GM19452 (cell line): ENCODE measurements around the gene MPPED2.

Source experiments
- ATAC-seq: cut with Tn5 transposase; IDR thresholded peaks from one replicate; pipeline ENCODE4 v1.9.1; 2021; ENCODE audit not compliant: unreplicated experiment

The MPPED2 gene

GRCh38 chr11:30488304-30488998 is 97.7 kb downstream of the MPPED2 start:
- ATAC-seq, result no peak

GRCh38 chr11:30487200-30487898 is 98.8 kb downstream of the MPPED2 start:
- ATAC-seq, result no peak

GRCh38 chr11:30485756-30486155 is 100.4 kb downstream of the MPPED2 start:
- ATAC-seq, result no peak

GRCh38 chr11:30485222-30485621 is 100.9 kb downstream of the MPPED2 start:
- no peak for ATAC-seq

- no peak for ATAC-seq
These were observed 103.1 kb downstream of the MPPED2 start for GRCh38 chr11:30483056-30483455.

GRCh38 chr11:30481796-30482195 is 104.4 kb downstream of the MPPED2 start:
- ATAC-seq, result no peak

GRCh38 chr11:30481330-30481729 is 104.8 kb downstream of the MPPED2 start:
- no peak for ATAC-seq

GRCh38 chr11:30479899-30480298 is 106.3 kb downstream of the MPPED2 start:
- ATAC-seq, result no peak

- no peak for ATAC-seq
These were observed 107.2 kb downstream of the MPPED2 start for GRCh38 chr11:30478923-30479322.

- no peak for ATAC-seq
These were observed 109.1 kb downstream of the MPPED2 start for GRCh38 chr11:30477061-30477460.

- ATAC-seq, result no peak
These were observed 111.8 kb downstream of the MPPED2 start for GRCh38 chr11:30474151-30474954.

GRCh38 chr11:30471244-30471643 is 114.9 kb downstream of the MPPED2 start:
- ATAC-seq, result no peak

GRCh38 chr11:30468881-30469280 is 117.3 kb downstream of the MPPED2 start:
- no peak for ATAC-seq

GRCh38 chr11:30467176-30467575 is 119.0 kb downstream of the MPPED2 start:
- ATAC-seq, result no peak

- no peak for ATAC-seq
These were observed 120.5 kb downstream of the MPPED2 start for GRCh38 chr11:30465623-30466022.

GRCh38 chr11:30465192-30465591 is 121.0 kb downstream of the MPPED2 start:
- no peak for ATAC-seq

GRCh38 chr11:30463266-30463665 is 122.9 kb downstream of the MPPED2 start:
- ATAC-seq, result no peak

GRCh38 chr11:30462421-30462820 is 123.7 kb downstream of the MPPED2 start:
- ATAC-seq, result no peak

- no peak for ATAC-seq
These were observed 126.3 kb downstream of the MPPED2 start for GRCh38 chr11:30459821-30460220.

- no peak for ATAC-seq
These were observed 126.8 kb downstream of the MPPED2 start for GRCh38 chr11:30459306-30459705.

- ATAC-seq, result no peak
These were observed 127.6 kb downstream of the MPPED2 start for GRCh38 chr11:30458541-30458940.

GRCh38 chr11:30457087-30457486 is 129.1 kb downstream of the MPPED2 start:
- no peak for ATAC-seq
